Fibroblast of lung (primary cell): ENCODE results near the gene PIP5K1C. TPM values are rescaled to one million over a fixed set of nuclear protein-coding genes. Genes with fewer than 3 reads are reported as not detected.

Source experiments
- DNase-seq, 2 donors: peaks; one replicate each; pipeline versions ENCODE4 v3.0.0 to v3.0.0-alpha.2; 2010; ENCODE audit warnings: low read depth in 2 of 2
- H2AFZ ChIP-seq: 2 replicates; pipeline ENCODE4 v1.5.1; 2012; ENCODE audit warnings: low read length, control low read depth, inconsistent platforms
- H3K27ac ChIP-seq: 2 replicates; pipeline ENCODE4 v1.5.1; 2011; ENCODE audit warnings: low read length, control low read depth; ENCODE audit not compliant: insufficient read depth
- H3K27me3 ChIP-seq: 2 replicates; pipeline ENCODE4 v1.5.1; 2011; ENCODE audit warnings: mild to moderate bottlenecking, low read length; ENCODE audit not compliant: control insufficient read depth, insufficient read depth
- H3K36me3 ChIP-seq: 2 replicates; pipeline ENCODE4 v1.5.1; 2011; ENCODE audit warnings: low read length; ENCODE audit not compliant: control insufficient read depth, insufficient read depth
- H3K4me1 ChIP-seq: 2 replicates; pipeline ENCODE4 v1.5.1; 2011; ENCODE audit warnings: low read length; ENCODE audit not compliant: control insufficient read depth, insufficient read depth; ENCODE audit errors: extremely low read depth
- H3K4me2 ChIP-seq: 2 replicates; pipeline ENCODE4 v1.5.1; 2011; ENCODE audit warnings: low read length, control low read depth; ENCODE audit not compliant: insufficient read depth; ENCODE audit errors: extremely low read depth
- H3K4me3 ChIP-seq, 4 experiments: fragments of 200-600 bp in 1 of 4; sonication (generic) in 1 of 4; replicated peaks in 1 of 4; 2 replicates each; pipeline ENCODE4 v1.5.1; 2011 to 2016; ENCODE audit warnings: low read length in 4 of 4, low read depth in 3 of 4, mild to moderate bottlenecking in 3 of 4, control low read depth in 2 of 4, inconsistent platforms in 1 of 4, mixed read lengths in 1 of 4; ENCODE audit not compliant: insufficient read depth in 1 of 4; ENCODE audit errors: control extremely low read depth in 1 of 4
- H3K79me2 ChIP-seq: 2 replicates; pipeline ENCODE4 v1.5.1; 2012; ENCODE audit warnings: mild to moderate bottlenecking, low read length, inconsistent platforms; ENCODE audit not compliant: control insufficient read depth, insufficient read depth
- H3K9ac ChIP-seq: 2 replicates; pipeline ENCODE4 v1.5.1; 2011; ENCODE audit warnings: mild to moderate bottlenecking, low read length, control low read depth; ENCODE audit not compliant: insufficient read depth
- H3K9me3 ChIP-seq: 2 replicates; pipeline ENCODE4 v1.5.1; 2012; ENCODE audit warnings: low read depth, low read length; ENCODE audit not compliant: control insufficient read depth, insufficient read depth
- H4K20me1 ChIP-seq: 2 replicates; pipeline ENCODE4 v1.5.1; 2011; ENCODE audit warnings: low read length; ENCODE audit not compliant: control insufficient read depth, insufficient read depth; ENCODE audit errors: extremely low read depth
- CTCF ChIP-seq, 2 donors: IDR thresholded peaks in 1 of 2; conservative IDR thresholded peaks in 1 of 2; 1 replicate in 1 of 2; 2 replicates in 1 of 2; pipeline ENCODE4 v1.5.1; 2011 to 2012; ENCODE audit warnings: low read length in 2 of 2, control low read depth in 1 of 2, inconsistent platforms in 1 of 2, low read depth in 1 of 2, mild to moderate bottlenecking in 1 of 2
- EZH2 ChIP-seq: IDR thresholded peaks from 2 replicates; pipeline ENCODE4 v1.5.1; 2012; ENCODE audit warnings: low read length, control low read depth, mild to moderate bottlenecking; ENCODE audit errors: missing control alignments
- polyA plus RNA-seq, 2 donors: library from polyadenylated mRNA; depleted of rRNA in 1 of 2; stranded (reverse) in 1 of 2; unstranded in 1 of 2; fragments of >200 nt; gene quantifications; 2 replicates each; pipeline ENCODE4 v1.2.1, GENCODE V29; 2011 to 2012; ENCODE audit warnings: missing spikeins in 1 of 2
- total RNA-seq: library from RNA; depleted of rRNA; stranded (reverse); fragments of >200 nt; gene quantifications from 2 replicates; pipeline ENCODE4 v1.2.1, GENCODE V29; 2014

PIP5K1C gene
- total and polyA plus RNA-seq, 2 donors (not counting 1 experiment from before 2014, with no cell fraction given) = 8.7 to 16.7 TPM

GRCh38 chr19:3646336-3647092, 53.8 kb downstream of the PIP5K1C start:
- Histone ChIP-seq H4K20me1 (no peaks in the 10 kb centered on the region), H2AFZ (no peak overlapping the region), H3K9ac (no peak overlapping the region), H3K27me3 (no peaks in the 10 kb centered on the region), H3K36me3 (peaks cover 9% of the 10 kb centered on the region), H3K9me3 (no peaks in the 10 kb centered on the region), H3K4me1 (peaks cover 6% of the 10 kb centered on the region), H3K27ac (no peak overlapping the region), H3K4me2 (no peak overlapping the region), H3K79me2 (no peaks in the 10 kb centered on the region), H3K4me3 (no peak overlapping the region)
- DNase-seq = no peak
- TF ChIP-seq CTCF (conservative IDR thresholded peaks at IDR 0.05 in 1 of 2, IDR thresholded peaks at IDR 0.05 in 1 of 2; ENCODE audit: low read depth in 1 of 2, low read length in 2 of 2) (no peak), EZH2 (no peak)

- Histone ChIP-seq H2AFZ (no peak overlapping the region), H3K4me2 (no peak overlapping the region), H3K27me3 (no peaks in the 10 kb centered on the region), H3K27ac (no peak overlapping the region), H3K79me2 (no peaks in the 10 kb centered on the region), H3K36me3 (peaks cover 7% of the 10 kb centered on the region), H4K20me1 (no peaks in the 10 kb centered on the region), H3K9ac (no peak overlapping the region), H3K4me3 (no peak overlapping the region), H3K9me3 (no peaks in the 10 kb centered on the region), H3K4me1 (peaks cover 6% of the 10 kb centered on the region)
- no peak for TF ChIP-seq CTCF (conservative IDR thresholded peaks at IDR 0.05 in 1 of 2, IDR thresholded peaks at IDR 0.05 in 1 of 2; ENCODE audit: low read depth in 1 of 2, low read length in 2 of 2)
- no peak for TF ChIP-seq EZH2
- DNase-seq = no peak
Measured at GRCh38 chr19:3645726-3646125, 54.5 kb downstream of the PIP5K1C start.

DNA sequence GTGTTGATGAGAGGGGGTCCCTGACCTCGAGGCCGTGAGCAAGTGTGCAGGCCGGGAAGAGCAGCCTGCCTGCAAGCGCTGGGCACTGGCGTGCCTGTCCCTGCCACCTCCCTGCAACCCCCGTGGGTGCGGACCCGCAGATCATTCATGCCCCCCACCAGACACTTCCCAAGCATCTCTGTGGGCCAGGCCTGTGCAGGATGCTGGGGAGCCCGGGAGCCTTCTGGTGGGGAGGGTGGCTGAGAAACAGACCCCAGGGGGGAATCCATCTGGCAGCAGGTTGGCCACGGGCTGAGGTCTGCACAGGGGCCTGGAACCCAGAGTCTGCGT, 55.2 kb downstream of the PIP5K1C start:
- Histone ChIP-seq H3K4me2 (no peak overlapping the region), H3K27ac (no peak overlapping the region), H3K4me3 (no peak overlapping the region), H3K79me2 (no peaks in the 10 kb centered on the region), H3K36me3 (peaks cover 7% of the 10 kb centered on the region), H3K9me3 (no peaks in the 10 kb centered on the region), H2AFZ (no peak overlapping the region), H3K4me1 (peaks cover 6% of the 10 kb centered on the region), H4K20me1 (no peaks in the 10 kb centered on the region), H3K9ac (no peak overlapping the region), H3K27me3 (no peaks in the 10 kb centered on the region)
- DNase-seq = no peak
- TF ChIP-seq EZH2 = no peak
- TF ChIP-seq CTCF (conservative IDR thresholded peaks at IDR 0.05 in 1 of 2, IDR thresholded peaks at IDR 0.05 in 1 of 2; ENCODE audit: low read depth in 1 of 2, low read length in 2 of 2) = no peak
